MG63 (cell line): Measurements from ENCODE around the gene IFITM10. TPM values are rescaled to one million over a fixed set of nuclear protein-coding genes. Genes with fewer than 3 reads are reported as not detected.
A peak's percentile ranks its signal among the peaks of the same experiment; 100 is the strongest.

Experiments
- DNase-seq: peaks from one replicate; pipeline ENCODE4 v3.0.0-alpha.2; 2020
- H3K27me3 ChIP-seq: fragments of 250-450 bp; sonication (Bioruptor Pico); 2 replicates; pipeline ENCODE4 v1.5.1; 2020; ENCODE audit warnings: mild to moderate bottlenecking, moderate library complexity
- H3K36me3 ChIP-seq: fragments of 250-450 bp; sonication (Bioruptor Pico); 2 replicates; pipeline ENCODE4 v1.5.1; 2020; ENCODE audit warnings: mild to moderate bottlenecking, moderate library complexity
- H3K4me3 ChIP-seq: fragments of 250-450 bp; sonication (Bioruptor Pico); 2 replicates; pipeline ENCODE4 v1.5.1; 2020; ENCODE audit warnings: mild to moderate bottlenecking, moderate library complexity
- H3K9me3 ChIP-seq: fragments of 250-450 bp; sonication (Bioruptor Pico); 2 replicates; pipeline ENCODE4 v1.5.1; 2020; ENCODE audit warnings: mild to moderate bottlenecking, moderate library complexity
- total RNA-seq: library from RNA; depleted of rRNA; stranded (reverse); fragments of >200 nt; shearing (Covaris generic); gene quantifications from 2 replicates; pipeline ENCODE4 v1.2.3, GENCODE V29; 2014; ENCODE audit warnings: low replicate concordance

IFITM10 gene
- total RNA-seq, 1 experiment from 2014 or later: 0.03 TPM

- Histone ChIP-seq H3K27me3 (peaks cover 4% of the 10 kb centered on the region), H3K9me3 (no peaks in the 10 kb centered on the region), H3K36me3 (no peaks in the 10 kb centered on the region), H3K4me3 (no peak overlapping the region)
- DNase-seq: no peak
These were observed 30.6 kb downstream of the IFITM10 start for GRCh38 chr11:1719781-1720180.

DNA sequence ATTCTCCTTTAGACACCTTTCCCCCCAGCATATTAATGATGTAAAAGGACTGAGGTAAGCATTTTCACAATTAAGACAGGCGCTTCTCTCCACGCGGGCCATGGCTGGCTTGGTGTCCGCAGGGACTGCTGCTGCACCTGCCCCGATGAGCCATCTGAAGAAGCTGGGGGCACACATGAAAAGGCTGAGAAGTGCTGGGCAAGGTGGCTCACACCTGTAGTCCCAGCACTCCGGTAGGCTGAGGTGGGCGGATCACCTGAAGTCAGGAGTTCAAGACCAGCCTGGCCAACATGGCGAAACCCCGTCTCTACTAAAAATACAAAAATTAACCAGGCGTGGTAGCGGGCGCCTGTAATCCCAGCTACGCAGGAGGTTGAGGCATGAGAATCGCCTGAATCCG is 32.1 kb downstream of the IFITM10 start:
- Histone ChIP-seq H3K27me3 (peaks cover 1% of the 10 kb centered on the region), H3K9me3 (no peaks in the 10 kb centered on the region), H3K36me3 (no peaks in the 10 kb centered on the region), H3K4me3 (no peak overlapping the region)
- no peak for DNase-seq

GRCh38 chr11:1717745-1718144 is 32.6 kb downstream of the IFITM10 start:
- Histone ChIP-seq H3K27me3 (0 out of 2 replicates have a peak, but pooled peaks cover under 1% of the 10 kb centered on the region), H3K36me3 (no peaks in the 10 kb centered on the region), H3K9me3 (no peaks in the 10 kb centered on the region), H3K4me3 (no peak overlapping the region)
- DNase-seq: no peak

- Histone ChIP-seq H3K4me3 (no peak overlapping the region), H3K9me3 (no peaks in the 10 kb centered on the region), H3K36me3 (no peaks in the 10 kb centered on the region), H3K27me3 (peaks cover 6% of the 10 kb centered on the region)
- no peak for DNase-seq
These were observed 35.2 kb downstream of the IFITM10 start for GRCh38 chr11:1714908-1715885.

- Histone ChIP-seq H3K9me3 (no peaks in the 10 kb centered on the region), H3K27me3 (peaks cover 10% of the 10 kb centered on the region), H3K36me3 (no peaks in the 10 kb centered on the region), H3K4me3 (no peak overlapping the region)
- no peak for DNase-seq
These were observed 41.7 kb downstream of the IFITM10 start for GRCh38 chr11:1708716-1709115.

DNA sequence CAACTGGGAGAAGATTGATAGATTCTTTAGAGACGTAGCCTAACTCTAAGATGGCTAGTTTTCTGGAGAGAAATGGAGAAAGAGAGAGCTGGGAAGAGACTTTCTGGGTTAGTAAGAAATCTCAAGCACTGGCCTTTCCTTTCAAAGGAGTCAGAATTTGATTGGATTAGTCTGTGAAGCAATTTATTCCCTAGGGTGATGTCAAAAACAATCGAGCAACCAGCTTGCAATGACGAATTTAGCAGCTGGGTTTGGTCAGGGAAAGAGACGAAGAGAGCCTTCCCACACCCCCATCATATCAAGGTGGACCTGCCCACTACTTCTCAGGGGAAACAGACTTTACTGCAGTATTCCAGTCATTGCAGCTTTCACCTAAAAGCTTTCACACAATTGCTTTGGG is 42.6 kb downstream of the IFITM10 start:
- DNase-seq: no peak
- Histone ChIP-seq H3K27me3 (peaks cover 10% of the 10 kb centered on the region), H3K36me3 (no peaks in the 10 kb centered on the region), H3K9me3 (no peaks in the 10 kb centered on the region), H3K4me3 (no peak overlapping the region)

GRCh38 chr11:1706634-1707400 is 43.6 kb downstream of the IFITM10 start:
- Histone ChIP-seq H3K4me3 (no peak overlapping the region), H3K27me3 (peaks cover 7% of the 10 kb centered on the region), H3K36me3 (no peaks in the 10 kb centered on the region), H3K9me3 (peaks cover under 1% of the 10 kb centered on the region; the same call in 1 of the 2 replicates)
- DNase-seq: peak; percentile 20

GRCh38 chr11:1705126-1706052 is 45.0 kb downstream of the IFITM10 start:
- Histone ChIP-seq H3K27me3 (peaks cover 5% of the 10 kb centered on the region; the same call in 1 of the 2 replicates), H3K36me3 (no peaks in the 10 kb centered on the region), H3K9me3 (peaks cover 2% of the 10 kb centered on the region; the same call in 1 of the 2 replicates), H3K4me3 (no peak overlapping the region)
- DNase-seq: no peak

DNA sequence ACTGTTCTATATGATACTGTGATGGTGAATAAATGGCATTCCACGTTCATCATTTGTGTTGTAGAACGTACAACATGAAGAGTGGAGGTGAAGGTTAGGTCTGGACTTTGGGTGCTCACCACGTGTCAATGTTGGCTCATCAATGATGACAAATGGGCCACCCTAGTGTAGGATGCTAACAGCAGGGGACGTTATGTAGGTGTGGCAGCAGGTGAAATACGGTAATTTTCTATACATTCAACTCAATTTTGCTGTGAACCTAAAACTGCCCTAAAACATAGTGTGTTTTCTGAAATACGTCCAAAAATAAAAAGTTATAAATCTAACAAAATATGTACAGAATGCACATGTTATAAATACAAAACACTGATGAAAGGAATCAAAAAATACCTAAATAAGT is 47.2 kb downstream of the IFITM10 start:
- Histone ChIP-seq H3K27me3 (peaks cover 5% of the 10 kb centered on the region; the same call in 1 of the 2 replicates), H3K4me3 (no peak overlapping the region), H3K9me3 (peaks cover 2% of the 10 kb centered on the region; the same call in 1 of the 2 replicates), H3K36me3 (no peaks in the 10 kb centered on the region)
- DNase-seq: no peak

GRCh38 chr11:1702506-1702905 is 47.9 kb downstream of the IFITM10 start:
- H3K9me3 ChIP-seq: peaks cover 2% of the 10 kb centered on the region; the same call in 1 of the 2 replicates
- H3K27me3 ChIP-seq: peaks cover 4% of the 10 kb centered on the region; the same call in 1 of the 2 replicates
- no peak overlapping the region for H3K4me3 ChIP-seq
- no peaks in the 10 kb centered on the region for H3K36me3 ChIP-seq
- DNase-seq: no peak

DNA sequence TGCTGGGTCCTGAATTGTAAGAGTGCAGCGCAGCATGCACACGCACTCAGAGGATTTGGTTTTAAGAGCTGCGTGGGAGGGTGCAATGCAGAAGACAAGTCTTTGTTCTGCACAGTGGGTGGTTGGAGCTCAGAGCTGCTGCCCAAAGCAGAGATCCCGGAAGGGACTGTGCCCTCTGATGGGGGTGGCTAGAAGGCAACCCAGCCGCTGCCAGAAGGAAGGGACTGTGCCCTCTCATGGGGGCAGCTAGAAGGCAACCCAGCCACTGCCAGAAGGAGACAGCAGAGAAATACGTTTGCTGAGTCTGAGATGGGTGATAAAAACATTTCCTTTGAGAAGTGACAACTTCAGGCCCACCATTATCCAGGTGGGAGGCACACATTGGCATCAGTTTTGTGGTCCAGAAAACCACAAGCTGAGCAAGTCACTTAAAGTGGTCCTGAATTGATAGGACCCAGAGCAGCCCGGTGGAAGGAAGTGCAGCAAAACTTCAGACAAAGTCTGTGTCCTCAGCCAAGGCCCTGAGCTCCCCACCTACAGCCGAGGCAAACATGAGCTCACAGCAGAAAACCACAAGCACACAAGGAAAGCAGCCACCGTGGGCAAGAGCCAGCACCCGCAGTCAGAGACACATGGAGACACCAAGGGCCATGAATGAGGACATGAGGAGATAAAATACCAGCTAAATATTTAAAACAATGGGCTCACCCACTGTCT is 49.1 kb downstream of the IFITM10 start:
- Histone ChIP-seq H3K9me3 (peaks cover 2% of the 10 kb centered on the region; the same call in 1 of the 2 replicates), H3K27me3 (no peaks in the 10 kb centered on the region), H3K36me3 (no peaks in the 10 kb centered on the region), H3K4me3 (no peak overlapping the region)
- DNase-seq: no peak

DNA sequence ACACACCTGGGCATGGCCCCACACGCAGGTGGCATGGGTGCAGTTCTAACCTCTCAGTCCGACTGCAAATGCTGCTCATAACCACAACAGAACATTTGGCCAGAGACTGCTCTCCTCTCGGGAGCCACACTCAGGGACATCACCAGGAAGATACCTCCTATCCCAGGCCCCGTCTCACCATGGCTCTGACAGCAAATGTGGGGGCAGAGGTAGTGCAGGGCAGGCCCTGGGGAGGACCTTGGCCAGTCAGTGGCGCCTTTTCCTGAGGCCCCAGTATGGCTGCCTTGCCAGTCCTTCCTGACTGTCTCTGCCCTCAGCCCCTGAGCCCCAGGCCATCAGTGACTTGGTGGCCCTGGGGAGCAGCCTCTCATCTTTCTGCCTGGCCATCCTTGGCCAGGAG is 50.6 kb downstream of the IFITM10 start:
- no peak for DNase-seq

DNA sequence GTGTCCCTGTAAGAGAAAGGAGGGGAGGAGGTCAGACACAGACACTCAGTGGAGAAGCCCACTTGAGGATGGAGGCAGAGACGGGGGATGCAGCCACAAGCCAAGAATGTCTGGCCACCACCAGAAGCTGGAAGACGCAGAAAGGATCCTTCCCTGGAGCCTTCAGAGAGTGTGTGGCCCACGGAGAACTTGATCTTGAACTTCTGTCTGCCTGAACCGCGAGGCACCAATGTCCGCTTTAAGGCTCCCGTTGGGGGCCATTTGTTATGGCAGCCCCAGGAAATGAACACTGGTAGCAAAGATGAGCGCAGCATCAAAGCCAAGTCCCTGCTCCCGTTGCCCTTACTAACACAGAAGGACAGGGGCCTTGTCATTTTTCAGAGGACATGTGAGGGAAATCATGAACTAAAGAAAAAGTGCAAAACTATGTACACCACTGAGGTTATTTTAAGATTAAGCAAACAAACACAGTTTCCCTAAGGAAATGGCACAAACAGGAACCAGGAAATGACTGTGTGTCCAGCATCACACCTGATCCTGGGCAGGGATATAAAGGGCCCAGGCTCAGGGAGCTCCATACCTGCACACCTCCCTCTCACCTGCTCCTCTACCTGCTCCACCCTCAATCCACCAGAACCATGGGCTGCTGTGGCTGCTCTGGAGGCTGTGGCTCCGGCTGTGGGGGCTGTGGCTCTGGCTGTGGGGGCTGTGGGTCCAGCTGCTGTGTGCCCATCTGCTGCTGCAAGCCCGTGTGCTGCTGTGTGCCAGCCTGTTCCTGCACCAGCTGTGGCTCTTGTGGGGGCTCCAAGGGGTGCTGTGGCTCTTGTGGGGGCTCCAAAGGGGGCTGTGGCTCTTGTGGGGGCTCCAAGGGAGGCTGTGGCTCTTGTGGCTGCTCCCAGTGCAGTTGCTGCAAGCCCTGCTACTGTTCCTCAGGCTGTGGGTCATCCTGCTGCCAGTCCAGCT is 53.5 kb downstream of the IFITM10 start, which contains the start of gene KRTAP5-6:
Gene KRTAP5-6, plus strand, starts transcription at position 588 of the 963 bp plus-strand sequence. Its CDS starts 51 bp downstream, at position 639.
- no peaks in the 10 kb centered on the region for H3K27me3 ChIP-seq
- H3K9me3 ChIP-seq: peaks cover 2% of the 10 kb centered on the region; the same call in 1 of the 2 replicates
- H3K36me3 ChIP-seq: no peaks in the 10 kb centered on the region
- no peak within 1 kb of the TSS for H3K4me3 ChIP-seq
- DNase-seq: no peak

More for the DNA sequence above, 50.6 kb downstream of the IFITM10 start:
- no peak overlapping the region for H3K4me3 ChIP-seq
- H3K9me3 ChIP-seq: peaks cover 2% of the 10 kb centered on the region; the same call in 1 of the 2 replicates
- no peaks in the 10 kb centered on the region for H3K36me3 ChIP-seq
- H3K27me3 ChIP-seq: no peaks in the 10 kb centered on the region

DNA sequence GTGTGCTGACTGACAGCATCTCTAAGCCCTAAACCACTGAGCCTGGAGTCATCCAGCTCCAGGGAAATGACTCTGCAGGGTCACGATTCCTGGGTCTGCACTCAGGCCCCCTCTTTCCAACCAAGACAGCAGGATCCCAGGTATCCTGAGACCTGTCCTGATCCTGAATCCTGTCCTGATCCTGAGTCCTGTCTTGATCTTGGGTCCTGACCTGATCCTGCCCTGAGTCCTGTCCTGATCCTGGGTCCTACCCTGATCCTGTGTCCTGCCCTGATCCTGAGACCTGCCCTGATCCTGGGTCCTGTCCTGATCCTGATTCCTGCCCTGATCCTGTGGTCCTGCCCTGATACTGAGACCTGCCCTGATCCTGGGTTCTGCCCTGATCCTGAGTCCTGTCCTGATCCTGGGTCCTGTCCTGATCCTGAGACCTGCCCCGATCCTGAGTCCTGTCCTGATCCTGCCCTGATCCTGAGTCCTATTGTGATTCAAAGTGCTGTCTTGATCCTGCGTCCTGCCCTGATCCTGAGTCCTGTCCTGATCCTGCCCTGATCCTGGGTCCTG is 54.8 kb downstream of the IFITM10 start:
- DNase-seq: no peak
- no peaks in the 10 kb centered on the region for H3K27me3 ChIP-seq
- no peak overlapping the region for H3K4me3 ChIP-seq
- no peaks in the 10 kb centered on the region for H3K9me3 ChIP-seq
- no peaks in the 10 kb centered on the region for H3K36me3 ChIP-seq
